Measurements from ENCODE around the gene SRC. TPM values are rescaled to one million over a fixed set of nuclear protein-coding genes. Genes with fewer than 3 reads are reported as not detected.

Gene SRC
- total and polyA plus RNA-seq, 2 experiments from 2014 or later, result 8.0 to 25.9 TPM

DNA sequence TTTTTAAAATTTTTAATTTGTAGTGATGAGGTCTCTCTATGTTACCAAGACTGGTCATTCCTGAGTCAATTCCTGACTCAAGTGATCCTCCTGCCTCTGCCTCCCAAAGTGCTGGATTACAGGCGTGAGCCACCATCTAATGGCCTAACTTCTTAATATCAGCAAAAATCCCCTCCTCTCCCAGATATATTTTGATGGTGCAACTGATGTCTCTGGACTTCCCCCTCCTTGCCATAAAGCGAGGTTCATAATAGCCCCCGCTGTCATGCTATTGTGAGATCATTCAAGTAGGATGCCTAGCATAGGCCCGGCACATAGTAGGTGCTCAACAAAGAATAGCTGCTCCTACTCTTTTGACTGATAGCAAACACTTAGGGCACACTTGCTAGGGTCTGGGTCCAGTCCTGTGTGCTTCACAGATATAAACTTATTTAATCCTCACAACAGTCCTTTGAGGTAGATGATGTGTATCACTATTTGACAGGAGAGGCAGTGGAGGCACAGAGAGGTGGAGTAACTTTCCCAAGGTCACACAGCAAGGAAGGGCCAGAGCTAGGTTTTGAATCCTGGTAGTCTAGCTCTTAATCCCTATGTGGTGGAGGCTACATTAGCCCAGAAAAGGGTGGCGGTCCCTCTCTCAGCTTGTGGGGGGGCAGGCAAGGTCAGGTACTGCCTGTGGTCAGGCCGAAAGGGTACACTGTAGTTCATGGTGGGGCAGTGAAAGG lies 14.6 kb downstream of the SRC start:
- no peak overlapping the region for H3K27ac ChIP-seq (ENCODE audit: low read depth)
- peaks cover 38% of the 10 kb centered on the region for H3K79me2 ChIP-seq (replicated peaks; ENCODE audit: insufficient read depth)
- H4K20me1 ChIP-seq (replicated peaks; ENCODE audit: insufficient read depth), result peaks cover 3% of the 10 kb centered on the region
- Mint-ChIP-seq H3K4me3 (no peak overlapping the region), H3K9me3 (peaks cover under 1% of the 10 kb centered on the region; the same call in 1 of the 3 replicates), H3K36me3 (ENCODE audit: low read depth) (peaks cover 11% of the 10 kb centered on the region), H3K4me1 (peaks cover 15% of the 10 kb centered on the region; the same call in 2 of the 3 replicates), H3K27ac (no peak overlapping the region), H3K27me3 (ENCODE audit: insufficient read depth, low read depth, poor library complexity) (peaks cover 5% of the 10 kb centered on the region)
- H3K27me3 ChIP-seq (ENCODE audit: insufficient read depth), result no peaks in the 10 kb centered on the region
- no peak overlapping the region for H2AFZ ChIP-seq
- H3F3A ChIP-seq (replicated peaks; ENCODE audit: low read depth), result no peaks in the 10 kb centered on the region
- no peak for ATAC-seq
- TF ChIP-seq, protein P1, sequence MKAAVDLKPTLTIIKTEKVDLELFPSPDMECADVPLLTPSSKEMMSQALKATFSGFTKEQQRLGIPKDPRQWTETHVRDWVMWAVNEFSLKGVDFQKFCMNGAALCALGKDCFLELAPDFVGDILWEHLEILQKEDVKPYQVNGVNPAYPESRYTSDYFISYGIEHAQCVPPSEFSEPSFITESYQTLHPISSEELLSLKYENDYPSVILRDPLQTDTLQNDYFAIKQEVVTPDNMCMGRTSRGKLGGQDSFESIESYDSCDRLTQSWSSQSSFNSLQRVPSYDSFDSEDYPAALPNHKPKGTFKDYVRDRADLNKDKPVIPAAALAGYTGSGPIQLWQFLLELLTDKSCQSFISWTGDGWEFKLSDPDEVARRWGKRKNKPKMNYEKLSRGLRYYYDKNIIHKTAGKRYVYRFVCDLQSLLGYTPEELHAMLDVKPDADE (IDR thresholded peaks at IDR 0.05), result no peak
- TF ChIP-seq EZH2phosphoT487 (IDR thresholded peaks at IDR 0.05; ENCODE audit: unreplicated experiment) (no peak), POLR2AphosphoS5 (IDR thresholded peaks at IDR 0.05; ENCODE audit: low read depth) (no peak), EZH2 (IDR thresholded peaks at IDR 0.05; ENCODE audit: low read depth, unreplicated experiment) (no peak), JUNB (IDR thresholded peaks at IDR 0.05; ENCODE audit: unreplicated experiment) (no peak), NANOG (IDR thresholded peaks at IDR 0.05; ENCODE audit: borderline replicate concordance) (no peak), STAT1 (IDR thresholded peaks at IDR 0.05; ENCODE audit: unreplicated experiment) (no peak), ZNF331 (CRISPR knock-in tag; IDR thresholded peaks at IDR 0.05; ENCODE audit: low read depth) (no peak), ZNF114 (CRISPR knock-in tag; IDR thresholded peaks at IDR 0.05) (no peak), CREB1 (CRISPR knock-in tag; IDR thresholded peaks at IDR 0.05; ENCODE audit: low read depth) (no peak), CTCF (conservative IDR thresholded peaks at IDR 0.05; ENCODE audit: low read depth in 2 of 2) (no peak)
- TF ChIP-seq, protein P2, sequence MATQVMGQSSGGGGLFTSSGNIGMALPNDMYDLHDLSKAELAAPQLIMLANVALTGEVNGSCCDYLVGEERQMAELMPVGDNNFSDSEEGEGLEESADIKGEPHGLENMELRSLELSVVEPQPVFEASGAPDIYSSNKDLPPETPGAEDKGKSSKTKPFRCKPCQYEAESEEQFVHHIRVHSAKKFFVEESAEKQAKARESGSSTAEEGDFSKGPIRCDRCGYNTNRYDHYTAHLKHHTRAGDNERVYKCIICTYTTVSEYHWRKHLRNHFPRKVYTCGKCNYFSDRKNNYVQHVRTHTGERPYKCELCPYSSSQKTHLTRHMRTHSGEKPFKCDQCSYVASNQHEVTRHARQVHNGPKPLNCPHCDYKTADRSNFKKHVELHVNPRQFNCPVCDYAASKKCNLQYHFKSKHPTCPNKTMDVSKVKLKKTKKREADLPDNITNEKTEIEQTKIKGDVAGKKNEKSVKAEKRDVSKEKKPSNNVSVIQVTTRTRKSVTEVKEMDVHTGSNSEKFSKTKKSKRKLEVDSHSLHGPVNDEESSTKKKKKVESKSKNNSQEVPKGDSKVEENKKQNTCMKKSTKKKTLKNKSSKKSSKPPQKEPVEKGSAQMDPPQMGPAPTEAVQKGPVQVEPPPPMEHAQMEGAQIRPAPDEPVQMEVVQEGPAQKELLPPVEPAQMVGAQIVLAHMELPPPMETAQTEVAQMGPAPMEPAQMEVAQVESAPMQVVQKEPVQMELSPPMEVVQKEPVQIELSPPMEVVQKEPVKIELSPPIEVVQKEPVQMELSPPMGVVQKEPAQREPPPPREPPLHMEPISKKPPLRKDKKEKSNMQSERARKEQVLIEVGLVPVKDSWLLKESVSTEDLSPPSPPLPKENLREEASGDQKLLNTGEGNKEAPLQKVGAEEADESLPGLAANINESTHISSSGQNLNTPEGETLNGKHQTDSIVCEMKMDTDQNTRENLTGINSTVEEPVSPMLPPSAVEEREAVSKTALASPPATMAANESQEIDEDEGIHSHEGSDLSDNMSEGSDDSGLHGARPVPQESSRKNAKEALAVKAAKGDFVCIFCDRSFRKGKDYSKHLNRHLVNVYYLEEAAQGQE (IDR thresholded peaks at IDR 0.05; ENCODE audit: unreplicated experiment), result no peak
- H3K4me1 ChIP-seq (ENCODE audit: insufficient read depth), result no peaks in the 10 kb centered on the region; the same call in 1 of the 2 replicates
- no peak overlapping the region for H3K4me3 ChIP-seq
- DNase-seq (ENCODE audit: low spot score), result no peak
- no peaks in the 10 kb centered on the region for H3K9me2 ChIP-seq (ENCODE audit: insufficient read depth)
- H3K36me3 ChIP-seq (ENCODE audit: insufficient read depth), result no peaks in the 10 kb centered on the region
- no peak overlapping the region for H3K4me2 ChIP-seq
